ENCODE results near the gene ANKRD55. TPM values are rescaled to one million over a fixed set of nuclear protein-coding genes. Genes with fewer than 3 reads are reported as not detected.

ANKRD55 gene
- total RNA-seq, 1 donor from 2014 or later = not detected

DNA sequence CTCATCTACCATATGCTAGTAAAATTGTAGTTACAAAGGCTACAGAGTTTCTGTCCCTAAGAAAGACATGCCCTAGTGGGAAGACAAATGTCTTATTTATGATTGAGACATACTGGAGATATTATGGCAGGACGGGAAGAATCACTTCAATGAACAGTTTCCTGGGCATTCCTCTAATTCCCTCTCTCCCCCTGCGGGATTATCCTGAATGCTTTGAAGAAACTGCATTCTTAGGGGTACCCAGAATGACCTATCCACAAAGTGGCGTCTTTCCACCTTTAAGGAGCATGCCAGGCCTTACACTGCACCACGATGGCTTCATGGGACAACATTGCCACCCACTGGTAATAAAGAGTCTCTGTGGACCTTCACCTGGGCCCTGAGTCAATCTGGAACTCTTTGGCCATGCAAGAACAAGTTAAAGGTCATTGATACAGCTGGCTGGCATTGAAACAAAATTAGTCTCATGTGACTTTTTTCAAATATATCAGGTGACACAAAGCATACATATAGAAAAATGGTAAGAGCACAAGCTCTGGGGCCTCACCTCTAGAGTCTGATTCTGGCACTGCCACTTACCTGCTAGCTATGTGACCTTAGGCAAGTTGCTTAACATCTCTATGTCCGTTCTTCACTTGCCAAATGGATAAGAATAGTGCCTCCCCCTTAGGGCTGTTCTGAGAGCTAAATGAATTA lies 32.0 kb downstream of the ANKRD55 start:
- peak; percentile 80 for DNase-seq (ENCODE audit: low spot score)
- Histone ChIP-seq H3K36me3 (no peaks in the 10 kb centered on the region), H3F3A (ENCODE audit: low read depth) (no peaks in the 10 kb centered on the region), H3K4me1 (no peaks in the 10 kb centered on the region), H3K27ac (no peak overlapping the region), H3K4me2 (no peak overlapping the region), H2AFZ (replicated peaks) (no peak overlapping the region), H4K20me1 (ENCODE audit: low read depth) (no peaks in the 10 kb centered on the region), H3K9me3 (ENCODE audit: low read depth) (no peaks in the 10 kb centered on the region), H3K27me3 (no peaks in the 10 kb centered on the region), H3K79me2 (ENCODE audit: low read depth) (no peaks in the 10 kb centered on the region), H3K4me3 (no peak overlapping the region), H3K9ac (no peak overlapping the region)
- H3K36me3 Mint-ChIP-seq = no peaks in the 10 kb centered on the region
- H3K27me3 Mint-ChIP-seq (ENCODE audit: insufficient read depth, low read depth) = peaks cover 2% of the 10 kb centered on the region
- no peaks in the 10 kb centered on the region for H3K4me1 Mint-ChIP-seq
- H3K4me3 Mint-ChIP-seq = no peak overlapping the region
- no peak overlapping the region for H3K27ac Mint-ChIP-seq
- TF ChIP-seq, protein P1, sequence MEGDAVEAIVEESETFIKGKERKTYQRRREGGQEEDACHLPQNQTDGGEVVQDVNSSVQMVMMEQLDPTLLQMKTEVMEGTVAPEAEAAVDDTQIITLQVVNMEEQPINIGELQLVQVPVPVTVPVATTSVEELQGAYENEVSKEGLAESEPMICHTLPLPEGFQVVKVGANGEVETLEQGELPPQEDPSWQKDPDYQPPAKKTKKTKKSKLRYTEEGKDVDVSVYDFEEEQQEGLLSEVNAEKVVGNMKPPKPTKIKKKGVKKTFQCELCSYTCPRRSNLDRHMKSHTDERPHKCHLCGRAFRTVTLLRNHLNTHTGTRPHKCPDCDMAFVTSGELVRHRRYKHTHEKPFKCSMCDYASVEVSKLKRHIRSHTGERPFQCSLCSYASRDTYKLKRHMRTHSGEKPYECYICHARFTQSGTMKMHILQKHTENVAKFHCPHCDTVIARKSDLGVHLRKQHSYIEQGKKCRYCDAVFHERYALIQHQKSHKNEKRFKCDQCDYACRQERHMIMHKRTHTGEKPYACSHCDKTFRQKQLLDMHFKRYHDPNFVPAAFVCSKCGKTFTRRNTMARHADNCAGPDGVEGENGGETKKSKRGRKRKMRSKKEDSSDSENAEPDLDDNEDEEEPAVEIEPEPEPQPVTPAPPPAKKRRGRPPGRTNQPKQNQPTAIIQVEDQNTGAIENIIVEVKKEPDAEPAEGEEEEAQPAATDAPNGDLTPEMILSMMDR (IDR thresholded peaks at IDR 0.05) = peak; percentile 71
- TF ChIP-seq EZH2phosphoT487 (IDR thresholded peaks at IDR 0.05) = no peak
- H3K9me3 Mint-ChIP-seq = no peaks in the 10 kb centered on the region

DNA sequence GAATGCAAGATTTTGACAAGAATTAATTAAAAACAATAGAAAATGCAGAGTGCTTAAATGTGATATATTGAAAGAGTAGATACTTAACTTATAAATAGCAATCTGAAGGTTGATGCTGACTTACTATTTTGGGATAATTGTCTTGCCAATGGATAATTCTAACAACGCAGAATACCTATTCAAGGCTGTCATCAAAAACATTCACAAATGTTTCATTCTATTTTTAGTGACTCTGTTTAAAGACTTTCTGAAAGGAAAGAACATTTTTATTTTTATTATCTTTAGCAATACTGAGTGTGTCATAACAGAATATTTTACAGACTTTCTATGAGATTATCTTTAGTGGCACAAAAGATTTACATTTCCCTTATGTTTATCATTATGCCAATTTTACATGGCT lies 38.1 kb downstream of the ANKRD55 start:
- Histone ChIP-seq H3K27ac (no peak overlapping the region), H3K4me2 (no peak overlapping the region), H3K4me3 (no peak overlapping the region), H3K79me2 (ENCODE audit: low read depth) (no peaks in the 10 kb centered on the region), H3F3A (ENCODE audit: low read depth) (no peaks in the 10 kb centered on the region), H3K36me3 (no peaks in the 10 kb centered on the region), H3K9ac (no peak overlapping the region), H3K4me1 (no peaks in the 10 kb centered on the region), H3K9me3 (ENCODE audit: low read depth) (no peaks in the 10 kb centered on the region), H4K20me1 (ENCODE audit: low read depth) (no peaks in the 10 kb centered on the region), H2AFZ (replicated peaks) (no peak overlapping the region), H3K27me3 (no peaks in the 10 kb centered on the region)
- Mint-ChIP-seq H3K9me3 (no peaks in the 10 kb centered on the region), H3K4me3 (no peak overlapping the region), H3K36me3 (no peaks in the 10 kb centered on the region), H3K27me3 (ENCODE audit: insufficient read depth, low read depth) (no peaks in the 10 kb centered on the region), H3K4me1 (no peaks in the 10 kb centered on the region), H3K27ac (no peak overlapping the region)
- DNase-seq (ENCODE audit: low spot score) = no peak
- TF ChIP-seq EZH2 (IDR thresholded peaks at IDR 0.05) = no peak
- TF ChIP-seq, protein P1 (IDR thresholded peaks at IDR 0.05) = no peak

DNA sequence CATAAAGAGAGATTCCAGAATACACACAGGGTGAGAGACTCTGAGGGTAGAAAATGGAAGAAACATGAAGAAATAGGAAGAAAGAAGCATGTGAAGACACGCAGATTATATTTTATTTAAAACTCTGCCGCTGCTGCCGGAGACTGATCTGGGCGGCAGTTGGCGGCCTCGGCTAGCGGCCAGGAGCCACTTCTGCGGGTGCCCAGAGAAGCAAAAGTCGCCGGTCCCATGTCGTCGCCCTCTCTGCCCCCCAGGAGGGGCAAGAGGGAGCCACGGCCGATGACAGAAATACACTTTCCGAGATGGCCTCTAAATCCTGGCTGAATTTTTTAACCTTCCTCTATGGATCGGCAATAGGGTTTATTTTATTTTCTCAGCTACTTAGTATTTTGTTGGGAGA lies 40.9 kb downstream of the ANKRD55 start:
- no peaks in the 10 kb centered on the region for H3K36me3 ChIP-seq
- no peaks in the 10 kb centered on the region for H3K4me1 ChIP-seq
- Mint-ChIP-seq H3K36me3 (no peaks in the 10 kb centered on the region), H3K4me1 (no peaks in the 10 kb centered on the region), H3K27me3 (ENCODE audit: insufficient read depth, low read depth) (no peaks in the 10 kb centered on the region), H3K9me3 (peaks cover 2% of the 10 kb centered on the region), H3K4me3 (no peak overlapping the region), H3K27ac (no peak overlapping the region)
- H3K9ac ChIP-seq = no peak overlapping the region
- H3K4me3 ChIP-seq = no peak overlapping the region
- no peaks in the 10 kb centered on the region for H3F3A ChIP-seq (ENCODE audit: low read depth)
- no peaks in the 10 kb centered on the region for H3K27me3 ChIP-seq
- H3K4me2 ChIP-seq = no peak overlapping the region
- H2AFZ ChIP-seq (replicated peaks) = no peak overlapping the region
- H3K9me3 ChIP-seq (ENCODE audit: low read depth) = no peaks in the 10 kb centered on the region
- no peak for DNase-seq (ENCODE audit: low spot score)
- TF ChIP-seq, protein P1 (IDR thresholded peaks at IDR 0.05) = no peak
- TF ChIP-seq EZH2 (IDR thresholded peaks at IDR 0.05) (no peak), EZH2phosphoT487 (IDR thresholded peaks at IDR 0.05) (no peak)
- no peaks in the 10 kb centered on the region for H3K79me2 ChIP-seq (ENCODE audit: low read depth)
- no peak overlapping the region for H3K27ac ChIP-seq
- no peaks in the 10 kb centered on the region for H4K20me1 ChIP-seq (ENCODE audit: low read depth)

All from neural progenitor cell (in vitro differentiated cells).